PC-9 (cell line): ENCODE results near the gene PSMB5. TPM values are rescaled to one million over a fixed set of nuclear protein-coding genes. Genes with fewer than 3 reads are reported as not detected.

Experiments
- BruUV-seq: library from RNA; stranded (reverse); fragments of 400-500 nt; replicated peaks from 2 replicates; lab custom pipeline; 2021; lab: Mats Ljungman, UMichigan
- CTCF ChIA-PET: fragments of 300-600 bp; sonication (Branson Sonifier 250); formaldehyde crosslinking; loops from one replicate; lab custom pipeline; 2022; ENCODE audit warnings: antibody characterized with exemption; lab: Charles Lee
- POLR2A ChIA-PET: fragments of 300-600 bp; sonication (Branson Sonifier 250); formaldehyde crosslinking; loops from one replicate; lab custom pipeline; 2022; ENCODE audit warnings: antibody characterized with exemption; ENCODE audit not compliant: unreplicated experiment; lab: Charles Lee
- DNase-seq, 2 experiments: peaks; one replicate each; pipeline versions ENCODE4 v3.0.0 to v3.0.0-alpha.2; 2015 to 2022; ENCODE audit warnings: mixed read lengths in 1 of 2
- H2AFZ ChIP-seq: fragments of 200-600 bp; sonication (generic); 2 replicates; pipeline ENCODE4 v1.8.1; 2017; ENCODE audit warnings: antibody characterized with exemption
- H3F3A ChIP-seq: fragments of 200-600 bp; sonication (generic); 2 replicates; pipeline ENCODE4 v1.8.1; 2017; ENCODE audit warnings: antibody characterized with exemption, mild to moderate bottlenecking, low read depth; ENCODE audit not compliant: insufficient read depth
- H3K27ac ChIP-seq: fragments of 200-600 bp; sonication (generic); 2 replicates; pipeline ENCODE4 v1.6.1; 2016; ENCODE audit warnings: mixed run types
- H3K27me3 ChIP-seq: fragments of 200-600 bp; sonication (generic); 2 replicates; pipeline ENCODE4 v1.6.1; 2016; ENCODE audit warnings: low read depth, mixed run types; ENCODE audit not compliant: insufficient read depth
- H3K36me3 ChIP-seq: fragments of 200-600 bp; sonication (generic); 2 replicates; pipeline ENCODE4 v1.6.1; 2016; ENCODE audit warnings: low read depth, mixed run types
- H3K4me1 ChIP-seq: fragments of 200-600 bp; sonication (generic); replicated peaks from 2 replicates; pipeline ENCODE4 v1.6.1; 2016; ENCODE audit warnings: mixed run types; ENCODE audit not compliant: insufficient read depth
- H3K4me2 ChIP-seq: fragments of 200-600 bp; sonication (generic); 2 replicates; pipeline ENCODE4 v1.6.1; 2017; ENCODE audit warnings: mixed run types
- H3K4me3 ChIP-seq: fragments of 200-600 bp; sonication (generic); 2 replicates; pipeline ENCODE4 v1.6.1; 2016; ENCODE audit warnings: mixed run types
- H3K79me2 ChIP-seq: fragments of 200-600 bp; sonication (generic); 2 replicates; pipeline ENCODE4 v1.6.1; 2017; ENCODE audit warnings: low read depth, mixed run types
- H3K9me2 ChIP-seq: fragments of 200-600 bp; sonication (generic); 2 replicates; pipeline ENCODE4 v1.8.1; 2017; ENCODE audit warnings: mild to moderate bottlenecking; ENCODE audit not compliant: insufficient read depth
- H3K9me3 ChIP-seq: fragments of 200-600 bp; sonication (generic); 2 replicates; pipeline ENCODE4 v1.8.1; 2016; ENCODE audit warnings: low read depth; ENCODE audit not compliant: insufficient read depth
- H4K20me1 ChIP-seq: fragments of 200-600 bp; sonication (generic); 2 replicates; pipeline ENCODE4 v1.8.1; 2017; ENCODE audit not compliant: insufficient read depth
- CTCF ChIP-seq: fragments of 200-600 bp; sonication (generic); conservative IDR thresholded peaks from 2 replicates; pipeline ENCODE4 v1.6.1; 2017; ENCODE audit warnings: mixed run types, antibody characterized with exemption, mild to moderate bottlenecking, moderate library complexity
- EZH2 ChIP-seq: fragments of 200-600 bp; sonication (generic); IDR thresholded peaks from 2 replicates; pipeline ENCODE4 v1.8.0; 2017; ENCODE audit warnings: antibody characterized with exemption, low read depth
- intact Hi-C: fragments of 100-400 bp; cut with micrococcal nuclease; formaldehyde crosslinking; loops from one replicate; pipeline ENCODE4 v1.10.0; 2022; ENCODE audit not compliant: unreplicated experiment
- total RNA-seq: library from RNA; stranded (reverse); gene quantifications from 2 replicates; pipeline ENCODE4 v1.2.3, GENCODE V29; 2021

PSMB5 gene
- total RNA-seq, 1 experiment from 2014 or later = 122 TPM

GRCh38 chr14:23063601-23064000 is 28.9 kb upstream of the PSMB5 start:
- Histone ChIP-seq H3K9me2 (no peaks in the 10 kb centered on the region), H3K9me3 (no peaks in the 10 kb centered on the region), H2AFZ (no peak overlapping the region), H3K4me3 (no peak overlapping the region), H3K27ac (no peak overlapping the region), H3K79me2 (peaks cover 28% of the 10 kb centered on the region), H3K36me3 (peaks cover 34% of the 10 kb centered on the region; the same call in 1 of the 2 replicates), H3F3A (peaks cover 71% of the 10 kb centered on the region), H4K20me1 (peaks cover 12% of the 10 kb centered on the region), H3K27me3 (no peaks in the 10 kb centered on the region), H3K4me2 (no peak overlapping the region), H3K4me1 (peaks cover 32% of the 10 kb centered on the region)
- ChIA-PET CTCF (no interaction called here), POLR2A (interaction anchor here (0.6 kb wide), 1 partner anchor 31 kb away, joined by 3 read pairs; the partner anchor contains the start of genes ACIN1 and C14orf119)
- TF ChIP-seq CTCF (no peak), EZH2 (no peak)
- no TSS peak for BruUV-seq
- intact Hi-C loops = no loop called here
- DNase-seq = peak in 1 of 2 experiments; percentile 54

GRCh38 chr14:23062002-23062401 is 27.3 kb upstream of the PSMB5 start:
- CTCF ChIA-PET = interaction anchor here (0.6 to 1.6 kb wide), 6 partner anchors 9 to 129 kb away, joined by 4 to 11 read pairs (median 6); no protein-coding TSS in a partner anchor
- Histone ChIP-seq H2AFZ (no peak overlapping the region), H3K27ac (no peak overlapping the region; the same call in 1 of the 2 replicates), H3K4me3 (no peak overlapping the region), H3K36me3 (peaks cover 34% of the 10 kb centered on the region; the same call in 1 of the 2 replicates), H4K20me1 (peaks cover 3% of the 10 kb centered on the region), H3K4me2 (peak overlapping the region; percentile 50), H3K4me1 (peaks cover 32% of the 10 kb centered on the region), H3F3A (peaks cover 79% of the 10 kb centered on the region), H3K9me2 (no peaks in the 10 kb centered on the region), H3K9me3 (no peaks in the 10 kb centered on the region), H3K27me3 (no peaks in the 10 kb centered on the region), H3K79me2 (peaks cover 16% of the 10 kb centered on the region)
- DNase-seq = peak; percentile 79 to 86
- no peak for TF ChIP-seq CTCF
- TF ChIP-seq EZH2 = no peak
- POLR2A ChIA-PET = interaction anchor here (0.5 to 1.0 kb wide), 5 partner anchors 9 to 174 kb away, joined by 3 to 24 read pairs (median 6); partner anchors contain the start of genes ACIN1 and C14orf119
- BruUV-seq = no TSS peak
- intact Hi-C loops = no loop called here

- no peak overlapping the region for H2AFZ ChIP-seq
- H3K79me2 ChIP-seq = peaks cover 4% of the 10 kb centered on the region
- no peaks in the 10 kb centered on the region for H3K9me3 ChIP-seq
- TF ChIP-seq CTCF = no peak
- TF ChIP-seq EZH2 = no peak
- H4K20me1 ChIP-seq = 0 out of 2 replicates have a peak, but pooled peaks cover 3% of the 10 kb centered on the region
- intact Hi-C loops = no loop called here
- H3K27me3 ChIP-seq = no peaks in the 10 kb centered on the region
- H3K36me3 ChIP-seq = peaks cover 23% of the 10 kb centered on the region; the same call in 1 of the 2 replicates
- no peak overlapping the region for H3K27ac ChIP-seq
- no peak for DNase-seq
- no peak overlapping the region for H3K4me2 ChIP-seq
- no peaks in the 10 kb centered on the region for H3K9me2 ChIP-seq
- CTCF ChIA-PET = no interaction called here
- peaks cover 40% of the 10 kb centered on the region for H3K4me1 ChIP-seq
- H3F3A ChIP-seq = peaks cover 76% of the 10 kb centered on the region
- no TSS peak for BruUV-seq
- POLR2A ChIA-PET = no interaction called here
- H3K4me3 ChIP-seq = no peak overlapping the region
Observed at GRCh38 chr14:23060536-23061260, 26.0 kb upstream of the PSMB5 start.
